A549 (cell line): ENCODE results near the gene HSPG2. TPM values are rescaled to one million over a fixed set of nuclear protein-coding genes. Genes with fewer than 3 reads are reported as not detected.

Experiments used
- ATAC-seq, 2 experiments: fragments of 200-7000 bp in 1 of 2; fragments of >200 bp in 1 of 2; cut with Nextera tagmentation in 1 of 2; cut with Tn5 transposase in 1 of 2; 3 replicates each; pipeline versions ENCODE4 v1.8.0 to v1.9.1; 2018 to 2020; ENCODE audit warnings: mild to moderate bottlenecking in 1 of 2, moderate library complexity in 1 of 2
- CTCF ChIA-PET: fragments of 300-600 bp; sonication (Branson Sonifier 250); formaldehyde crosslinking; extraction: SDS; loops from one replicate; lab custom pipeline; 2021; ENCODE audit warnings: antibody characterized with exemption, inconsistent platforms; lab: Yijun Ruan, JAX
- POLR2A ChIA-PET: fragments of 350-600 bp; formaldehyde crosslinking; extraction: SDS; loops from one replicate; lab custom pipeline; 2021; ENCODE audit warnings: antibody characterized with exemption, inconsistent platforms; lab: Yijun Ruan, JAX
- DNase-seq, 2 experiments: peaks; one replicate each; pipeline versions ENCODE4 v3.0.0 to v3.0.0-alpha.2; 2011 to 2016; ENCODE audit warnings: low read depth in 1 of 2, low spot score in 1 of 2
- FAIRE-seq: peaks from 2 replicates; lab custom pipeline; 2011; peaks lifted over from hg19 to GRCh38; lab: Jason Lieb, UNC
- H3K27ac ChIP-seq, 2 experiments: fragments of >200 bp; sonication (Bioruptor Twin); formaldehyde crosslinking; 3 replicates each; pipeline ENCODE4 v1.5.1; 2016 to 2017
- H3K4me1 ChIP-seq: fragments of >200 bp; sonication (Bioruptor Twin); formaldehyde crosslinking; 3 replicates; pipeline ENCODE4 v1.6.1; 2016
- H3K4me2 ChIP-seq: fragments of >200 bp; sonication (Bioruptor Twin); formaldehyde crosslinking; 3 replicates; pipeline ENCODE4 v1.6.1; 2016
- H3K4me3 ChIP-seq: fragments of >200 bp; sonication (Bioruptor Twin); formaldehyde crosslinking; 3 replicates; pipeline ENCODE4 v1.5.1; 2016
- H3K9me3 ChIP-seq: fragments of >200 bp; sonication (Bioruptor Twin); formaldehyde crosslinking; 3 replicates; pipeline ENCODE4 v1.6.1; 2016
- ATOH8 ChIP-seq: fragments of 250-450 bp; sonication (Bioruptor Pico); IDR thresholded peaks from 2 replicates; pipeline ENCODE4 v1.5.0; 2020; ENCODE audit warnings: low read depth, mild to moderate bottlenecking, moderate library complexity
- CEBPB ChIP-seq, 2 experiments: fragments of >200 bp in 1 of 2; sonication (Bioruptor Twin) in 1 of 2; formaldehyde crosslinking in 1 of 2; IDR thresholded peaks; 2 replicates each; pipeline ENCODE4 v1.6.1; 2012 to 2016
- CHD4 ChIP-seq: fragments of 200-600 bp; sonication (generic); IDR thresholded peaks from 2 replicates; pipeline ENCODE4 v1.6.1; 2016; ENCODE audit warnings: antibody characterized with exemption, mild to moderate bottlenecking, borderline replicate concordance
- EHMT2 ChIP-seq: fragments of 200-600 bp; sonication (generic); IDR thresholded peaks from 2 replicates; pipeline ENCODE4 v1.6.1; 2016; ENCODE audit warnings: antibody characterized with exemption, low read depth, mild to moderate bottlenecking, moderate library complexity
- ELK1 ChIP-seq: fragments of 150-350 bp; IDR thresholded peaks from 2 replicates; pipeline ENCODE4 v1.6.1; 2014; ENCODE audit warnings: low read depth, mild to moderate bottlenecking, low read length
- EP300 ChIP-seq, 2 experiments: fragments of >200 bp; sonication (Bioruptor Twin); formaldehyde crosslinking; IDR thresholded peaks; 2 replicates in 1 of 2; 3 replicates in 1 of 2; pipeline ENCODE4 v1.6.1; 2016 to 2017
- ESRRA ChIP-seq: fragments of 150-350 bp; IDR thresholded peaks from 2 replicates; pipeline ENCODE4 v1.6.1; 2014; ENCODE audit warnings: mild to moderate bottlenecking, low read length, borderline replicate concordance
- FOXS1 ChIP-seq: fragments of 250-450 bp; sonication (Bioruptor Pico); IDR thresholded peaks from 2 replicates; pipeline ENCODE4 v1.5.0; 2020; ENCODE audit warnings: mild to moderate bottlenecking, moderate library complexity
- HDAC2 ChIP-seq: fragments of 200-600 bp; sonication (generic); IDR thresholded peaks from 2 replicates; pipeline ENCODE4 v1.6.1; 2016
- HEYL ChIP-seq: fragments of 250-450 bp; sonication (Bioruptor Pico); IDR thresholded peaks from 2 replicates; pipeline ENCODE4 v1.8.0; 2021; ENCODE audit warnings: mild to moderate bottlenecking, moderate library complexity
- HOXA7 ChIP-seq: fragments of 250-450 bp; sonication (Bioruptor Pico); IDR thresholded peaks from 2 replicates; pipeline ENCODE4 v1.5.0; 2020; ENCODE audit warnings: mild to moderate bottlenecking, moderate library complexity
- HOXB13 ChIP-seq: fragments of 250-450 bp; sonication (Bioruptor Pico); IDR thresholded peaks from 2 replicates; pipeline ENCODE4 v1.5.0; 2020; ENCODE audit warnings: low read depth, mild to moderate bottlenecking, moderate library complexity
- JUN ChIP-seq, 2 experiments: fragments of >200 bp; sonication (Bioruptor Twin); formaldehyde crosslinking; IDR thresholded peaks; 2 replicates in 1 of 2; 3 replicates in 1 of 2; pipeline ENCODE4 v1.6.1; 2016 to 2017
- KDM5A ChIP-seq: fragments of 200-600 bp; sonication (generic); IDR thresholded peaks from 2 replicates; pipeline ENCODE4 v1.6.1; 2016; ENCODE audit warnings: antibody characterized with exemption, mild to moderate bottlenecking
- MAFK ChIP-seq: fragments of 450-650 bp; IDR thresholded peaks from 2 replicates; pipeline ENCODE4 v1.6.1; 2014; ENCODE audit not compliant: partially characterized antibody
- MAX ChIP-seq: IDR thresholded peaks from 2 replicates; pipeline ENCODE4 v1.6.1; 2012
- MAZ ChIP-seq: fragments of 150-350 bp; IDR thresholded peaks from 2 replicates; pipeline ENCODE4 v1.6.1; 2014; ENCODE audit warnings: antibody characterized with exemption, low read depth, low read length, borderline replicate concordance
- NFE2L2 ChIP-seq: fragments of 150-350 bp; conservative IDR thresholded peaks from 2 replicates; pipeline ENCODE4 v1.6.1; 2014; ENCODE audit warnings: low read length
- NR3C1 ChIP-seq: fragments of >200 bp; sonication (Bioruptor Twin); formaldehyde crosslinking; IDR thresholded peaks from 3 replicates; pipeline ENCODE4 v1.6.1; 2017
- PHF8 ChIP-seq: fragments of 200-600 bp; sonication (generic); IDR thresholded peaks from 2 replicates; pipeline ENCODE4 v1.6.1; 2016; ENCODE audit warnings: low read depth, mild to moderate bottlenecking, antibody characterized with exemption, moderate library complexity, borderline replicate concordance
- SMC3 ChIP-seq: fragments of >200 bp; sonication (Bioruptor Twin); formaldehyde crosslinking; IDR thresholded peaks from 3 replicates; pipeline ENCODE4 v1.6.1; 2018; ENCODE audit warnings: inconsistent platforms
- SREBF2 ChIP-seq: fragments of 450-650 bp; IDR thresholded peaks from 2 replicates; pipeline ENCODE4 v1.6.1; 2014; ENCODE audit warnings: mild to moderate bottlenecking, moderate library complexity
- ZFP36 ChIP-seq: fragments of 450-650 bp; IDR thresholded peaks from 2 replicates; pipeline ENCODE4 v1.6.1; 2014; ENCODE audit warnings: borderline replicate concordance; ENCODE audit not compliant: partially characterized antibody
- WGBS: methylation state at CpG from one replicate; pipeline ENCODE4 v1.1.6; 2017; ENCODE audit errors: missing lambda C conversion rate; 5-methylcytosine and 5-hydroxymethylcytosine counted together
- polyA plus RNA-seq, 4 experiments: library from polyadenylated mRNA; depleted of rRNA in 3 of 4; stranded (reverse); fragments of >200 nt; fragmentation: RNase III in 1 of 4; extraction: RNeasy Plus Mini Kit Qiagen cat#74134 plus additional on column Dnase treatment in 1 of 4; gene quantifications; 2 replicates in 3 of 4; 3 replicates in 1 of 4; pipeline ENCODE4 v1.2.3, GENCODE V29; 2011 to 2017
- TF ChIP-seq, protein P1 (sequence below): IDR thresholded peaks from 2 replicates; pipeline ENCODE4 v1.6.1; 2012
- TF ChIP-seq, protein P2 (sequence below): fragments of 200-600 bp; sonication (generic); IDR thresholded peaks from 2 replicates; pipeline ENCODE4 v1.6.1; 2016; ENCODE audit warnings: antibody characterized with exemption, mild to moderate bottlenecking, moderate library complexity

Gene HSPG2
- polyA plus RNA-seq, 2 of the 4 experiments (the other 2 are of a cell fraction) = 7.0 to 42.7 TPM

GRCh38 chr1:21829294-21829693 lies 107.8 kb downstream of the HSPG2 start:
- no peak for ATAC-seq

DNA sequence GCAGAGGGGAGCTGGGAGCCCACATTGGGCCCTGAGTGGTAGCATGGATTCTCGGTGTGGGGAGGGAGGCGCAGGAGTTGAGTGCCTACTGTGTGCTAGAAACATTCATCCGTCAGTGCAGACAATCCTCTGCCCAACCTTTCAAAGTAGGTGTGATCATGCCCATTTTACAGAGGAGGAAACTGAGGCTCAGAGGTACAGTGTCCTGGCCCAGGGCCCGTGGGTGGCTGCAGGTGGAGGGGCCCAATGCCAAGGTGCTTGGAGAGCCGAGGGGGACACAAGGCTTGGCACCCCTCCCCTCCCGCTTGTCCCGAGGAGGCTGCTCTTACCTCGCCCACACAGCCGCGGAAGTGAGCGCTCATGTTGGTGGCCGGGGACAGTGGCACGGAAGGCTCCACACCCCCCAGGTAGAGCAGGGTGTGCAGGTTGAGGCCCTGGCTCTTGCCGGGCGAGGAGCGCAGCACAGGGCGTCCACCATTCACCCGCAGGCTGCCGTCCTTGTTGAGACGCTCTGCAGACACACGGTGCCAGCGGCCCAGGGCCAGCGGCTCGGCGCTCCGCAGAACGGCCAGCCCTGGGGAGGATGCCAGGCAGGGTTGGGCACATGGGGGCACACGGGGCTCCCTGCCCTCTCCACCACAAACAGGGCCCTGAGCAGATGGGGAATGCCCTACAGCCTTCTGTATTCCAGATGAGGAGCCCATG lies 108.5 kb downstream of the HSPG2 start:
- TF ChIP-seq ESRRA (no peak), EP300 (IDR thresholded peaks at IDR 0.05) (no peak), HOXA7 (CRISPR knock-in tag) (no peak), ELK1 (no peak), PHF8 (no peak), SMC3 (no peak), MAX (no peak), CHD4 (no peak), NR3C1 (no peak), HOXB13 (CRISPR knock-in tag) (no peak), NFE2L2 (no peak), ATOH8 (no peak), HEYL (CRISPR knock-in tag) (no peak), JUN (IDR thresholded peaks at IDR 0.05) (no peak)
- TF ChIP-seq, protein P1, sequence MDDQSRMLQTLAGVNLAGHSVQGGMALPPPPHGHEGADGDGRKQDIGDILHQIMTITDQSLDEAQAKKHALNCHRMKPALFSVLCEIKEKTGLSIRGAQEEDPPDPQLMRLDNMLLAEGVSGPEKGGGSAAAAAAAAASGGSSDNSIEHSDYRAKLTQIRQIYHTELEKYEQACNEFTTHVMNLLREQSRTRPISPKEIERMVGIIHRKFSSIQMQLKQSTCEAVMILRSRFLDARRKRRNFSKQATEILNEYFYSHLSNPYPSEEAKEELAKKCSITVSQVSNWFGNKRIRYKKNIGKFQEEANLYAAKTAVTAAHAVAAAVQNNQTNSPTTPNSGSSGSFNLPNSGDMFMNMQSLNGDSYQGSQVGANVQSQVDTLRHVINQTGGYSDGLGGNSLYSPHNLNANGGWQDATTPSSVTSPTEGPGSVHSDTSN = no peak
- H3K4me3 ChIP-seq = no peak overlapping the region
- no peak for DNase-seq
- CTCF ChIA-PET = no interaction called here
- no peaks in the 10 kb centered on the region for H3K4me1 ChIP-seq
- no peak overlapping the region for H3K4me2 ChIP-seq
- WGBS = 95% methylated on average over 11 of the region's 28 CpGs
- H3K27ac ChIP-seq = no peak overlapping the region
- no peak for ATAC-seq
- no peak for FAIRE-seq
- peaks cover 1% of the 10 kb centered on the region; the same call in 1 of the 3 replicates for H3K9me3 ChIP-seq
- POLR2A ChIA-PET = no interaction called here

More at GRCh38 chr1:21829294-21829693, 107.8 kb downstream of the HSPG2 start:
- FAIRE-seq (no peak), DNase-seq (no peak)
- ChIA-PET CTCF (no interaction called here), POLR2A (no interaction called here)
- Histone ChIP-seq H3K4me3 (no peak overlapping the region), H3K4me2 (no peak overlapping the region), H3K27ac (no peak overlapping the region), H3K4me1 (no peaks in the 10 kb centered on the region), H3K9me3 (peaks cover 8% of the 10 kb centered on the region)
- WGBS = 89% methylated on average over 12 of the region's 17 CpGs
- no peak for TF ChIP-seq SREBF2
- no peak for TF ChIP-seq CHD4
- TF ChIP-seq KDM5A = no peak
- no peak for TF ChIP-seq CEBPB (IDR thresholded peaks at IDR 0.05)
- no peak for TF ChIP-seq MAZ
- TF ChIP-seq MAFK = no peak
- no peak for TF ChIP-seq ZFP36
- TF ChIP-seq FOXS1 (CRISPR knock-in tag) = no peak
- TF ChIP-seq, protein P1 = no peak
- TF ChIP-seq EHMT2 = no peak
- TF ChIP-seq, protein P2, sequence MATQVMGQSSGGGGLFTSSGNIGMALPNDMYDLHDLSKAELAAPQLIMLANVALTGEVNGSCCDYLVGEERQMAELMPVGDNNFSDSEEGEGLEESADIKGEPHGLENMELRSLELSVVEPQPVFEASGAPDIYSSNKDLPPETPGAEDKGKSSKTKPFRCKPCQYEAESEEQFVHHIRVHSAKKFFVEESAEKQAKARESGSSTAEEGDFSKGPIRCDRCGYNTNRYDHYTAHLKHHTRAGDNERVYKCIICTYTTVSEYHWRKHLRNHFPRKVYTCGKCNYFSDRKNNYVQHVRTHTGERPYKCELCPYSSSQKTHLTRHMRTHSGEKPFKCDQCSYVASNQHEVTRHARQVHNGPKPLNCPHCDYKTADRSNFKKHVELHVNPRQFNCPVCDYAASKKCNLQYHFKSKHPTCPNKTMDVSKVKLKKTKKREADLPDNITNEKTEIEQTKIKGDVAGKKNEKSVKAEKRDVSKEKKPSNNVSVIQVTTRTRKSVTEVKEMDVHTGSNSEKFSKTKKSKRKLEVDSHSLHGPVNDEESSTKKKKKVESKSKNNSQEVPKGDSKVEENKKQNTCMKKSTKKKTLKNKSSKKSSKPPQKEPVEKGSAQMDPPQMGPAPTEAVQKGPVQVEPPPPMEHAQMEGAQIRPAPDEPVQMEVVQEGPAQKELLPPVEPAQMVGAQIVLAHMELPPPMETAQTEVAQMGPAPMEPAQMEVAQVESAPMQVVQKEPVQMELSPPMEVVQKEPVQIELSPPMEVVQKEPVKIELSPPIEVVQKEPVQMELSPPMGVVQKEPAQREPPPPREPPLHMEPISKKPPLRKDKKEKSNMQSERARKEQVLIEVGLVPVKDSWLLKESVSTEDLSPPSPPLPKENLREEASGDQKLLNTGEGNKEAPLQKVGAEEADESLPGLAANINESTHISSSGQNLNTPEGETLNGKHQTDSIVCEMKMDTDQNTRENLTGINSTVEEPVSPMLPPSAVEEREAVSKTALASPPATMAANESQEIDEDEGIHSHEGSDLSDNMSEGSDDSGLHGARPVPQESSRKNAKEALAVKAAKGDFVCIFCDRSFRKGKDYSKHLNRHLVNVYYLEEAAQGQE = no peak
- no peak for TF ChIP-seq HDAC2
- TF ChIP-seq, all 56 proteins: peak for 0
